Central memory CD8-positive, alpha-beta T cell (primary cell): ENCODE measurements around the gene GDI1.

Source experiments
- ATAC-seq: fragments of 150-1000 bp; cut with Tn5 transposase; replicated peaks from 2 replicates; pipeline ENCODE4 v1.10.0; 2022; ENCODE audit warnings: mild to moderate bottlenecking, moderate FRiP score, moderate number of reproducible peaks; ENCODE audit not compliant: poor library complexity, severe bottlenecking; ENCODE audit errors: extremely low read depth
- DNase-seq, 2 donors: peaks; one replicate each; pipeline ENCODE4 v3.0.0; 2021; ENCODE audit warnings: low spot score in 2 of 2
- H3K27ac Mint-ChIP-seq: one replicate; pipeline ENCODE4 v1.8.0; 2022; ENCODE audit warnings: low read depth, mild to moderate bottlenecking, moderate library complexity, mixed read lengths
- H3K27me3 Mint-ChIP-seq: one replicate; pipeline ENCODE4 v1.8.0; 2022; ENCODE audit warnings: mixed read lengths
- H3K36me3 Mint-ChIP-seq: one replicate; pipeline ENCODE4 v1.8.0; 2022; ENCODE audit warnings: mild to moderate bottlenecking, moderate library complexity, mixed read lengths; ENCODE audit not compliant: insufficient read depth
- H3K4me1 Mint-ChIP-seq: one replicate; pipeline ENCODE4 v1.8.0; 2022; ENCODE audit warnings: mixed read lengths
- H3K4me3 Mint-ChIP-seq: one replicate; pipeline ENCODE4 v1.8.0; 2022; ENCODE audit warnings: mild to moderate bottlenecking, moderate library complexity, mixed read lengths
- H3K9me3 Mint-ChIP-seq: one replicate; pipeline ENCODE4 v1.8.0; 2022; ENCODE audit warnings: mixed read lengths

The GDI1 gene

DNA sequence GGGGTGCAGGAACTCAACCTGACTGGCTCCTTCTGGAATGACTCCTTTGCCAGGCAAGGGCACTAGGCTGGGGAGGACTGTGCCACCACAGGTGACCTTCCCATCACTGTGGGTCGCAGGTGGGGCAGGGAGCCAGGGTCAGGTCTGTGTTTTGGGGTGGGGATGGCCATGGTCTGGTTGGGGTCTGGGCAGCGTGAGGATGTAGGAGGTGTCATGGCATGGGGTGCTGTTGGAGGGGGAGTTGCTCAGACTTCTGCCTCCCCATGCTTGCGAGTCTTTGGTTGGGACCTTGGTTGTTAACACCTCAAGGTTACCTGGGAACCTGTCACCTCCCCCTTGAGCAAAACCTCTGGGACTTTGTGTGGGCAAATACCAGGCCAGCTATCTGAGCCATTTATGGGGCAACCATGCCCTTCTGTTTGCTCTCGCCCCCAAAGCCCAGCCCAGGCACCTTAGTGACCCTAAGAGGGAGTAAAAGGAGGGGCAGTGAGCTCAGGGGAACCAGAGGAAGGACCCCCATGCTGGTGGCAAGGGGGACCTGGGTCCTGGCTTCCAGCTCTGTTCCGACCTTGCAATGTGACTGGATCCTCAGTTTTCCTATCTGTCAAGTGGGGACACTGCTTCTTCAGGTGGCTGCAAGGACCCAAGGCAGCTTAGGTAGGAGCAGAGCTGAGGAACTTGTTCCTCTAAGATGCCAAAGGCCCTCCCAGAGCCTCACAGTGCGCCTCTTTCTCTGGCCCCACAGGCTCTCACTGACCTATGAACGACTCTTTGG lies 2.4 kb upstream of the GDI1 start:
- peaks cover 22% of the 10 kb centered on the region for H3K36me3 Mint-ChIP-seq

DNA sequence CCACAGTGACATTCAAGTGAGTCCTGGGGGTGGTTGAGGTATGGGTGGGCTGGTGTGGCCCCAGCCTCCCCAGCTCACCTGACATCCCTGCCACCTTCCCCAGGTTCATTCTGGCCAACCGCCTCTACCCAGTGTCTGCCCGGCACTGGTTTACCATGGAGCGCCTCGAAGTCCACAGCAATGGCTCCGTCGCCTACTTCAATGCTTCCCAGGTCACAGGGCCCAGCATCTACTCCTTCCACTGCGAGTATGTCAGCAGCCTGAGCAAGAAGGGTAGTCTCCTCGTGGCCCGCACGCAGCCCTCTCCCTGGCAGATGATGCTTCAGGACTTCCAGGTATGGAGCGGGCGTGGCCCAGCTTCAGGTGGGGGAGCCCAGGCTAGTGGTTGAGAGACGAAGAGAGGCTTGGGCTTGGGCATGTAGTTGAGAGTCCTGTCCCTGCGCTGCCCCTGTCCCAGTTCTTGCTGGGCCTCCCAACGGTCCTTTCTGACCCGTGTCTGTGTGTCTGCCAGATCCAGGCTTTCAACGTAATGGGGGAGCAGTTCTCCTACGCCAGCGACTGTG lies 1.7 kb upstream of the GDI1 start:
- no peak overlapping the region for H3K4me3 Mint-ChIP-seq
- no peak overlapping the region for H3K27ac Mint-ChIP-seq
- peaks cover 22% of the 10 kb centered on the region for H3K36me3 Mint-ChIP-seq
- ATAC-seq (no peak), DNase-seq (no peak)
- H3K27me3 Mint-ChIP-seq: no peaks in the 10 kb centered on the region
- no peaks in the 10 kb centered on the region for H3K9me3 Mint-ChIP-seq
- peaks cover 29% of the 10 kb centered on the region for H3K4me1 Mint-ChIP-seq

More for the DNA sequence above, 2.4 kb upstream of the GDI1 start:
- no peaks in the 10 kb centered on the region for H3K9me3 Mint-ChIP-seq
- no peak overlapping the region for H3K4me3 Mint-ChIP-seq
- H3K27ac Mint-ChIP-seq: no peak overlapping the region
- H3K4me1 Mint-ChIP-seq: peaks cover 34% of the 10 kb centered on the region
- no peak for DNase-seq
- H3K27me3 Mint-ChIP-seq: no peaks in the 10 kb centered on the region
- no peak for ATAC-seq

GRCh38 chrX:154436374-154436982 lies 476 bp upstream of the GDI1 start:
- H3K27ac Mint-ChIP-seq: peak overlapping the region; percentile 86
- peak overlapping the region; percentile 83 for H3K4me3 Mint-ChIP-seq
- peaks cover 24% of the 10 kb centered on the region for H3K36me3 Mint-ChIP-seq
- H3K9me3 Mint-ChIP-seq: no peaks in the 10 kb centered on the region
- no peaks in the 10 kb centered on the region for H3K27me3 Mint-ChIP-seq
- peaks cover 20% of the 10 kb centered on the region for H3K4me1 Mint-ChIP-seq
- peak; percentile 47 for ATAC-seq
- DNase-seq: peak in 1 of 2 donors; percentile 21

GRCh38 chrX:154437971-154438893 lies 1.3 kb downstream of the GDI1 start:
- Mint-ChIP-seq H3K4me3 (peak overlapping the region; percentile 83), H3K27me3 (no peaks in the 10 kb centered on the region), H3K4me1 (peaks cover 18% of the 10 kb centered on the region), H3K36me3 (peaks cover 24% of the 10 kb centered on the region), H3K27ac (peak overlapping the region; percentile 86), H3K9me3 (no peaks in the 10 kb centered on the region)
- no peak for ATAC-seq
- DNase-seq: no peak

DNA sequence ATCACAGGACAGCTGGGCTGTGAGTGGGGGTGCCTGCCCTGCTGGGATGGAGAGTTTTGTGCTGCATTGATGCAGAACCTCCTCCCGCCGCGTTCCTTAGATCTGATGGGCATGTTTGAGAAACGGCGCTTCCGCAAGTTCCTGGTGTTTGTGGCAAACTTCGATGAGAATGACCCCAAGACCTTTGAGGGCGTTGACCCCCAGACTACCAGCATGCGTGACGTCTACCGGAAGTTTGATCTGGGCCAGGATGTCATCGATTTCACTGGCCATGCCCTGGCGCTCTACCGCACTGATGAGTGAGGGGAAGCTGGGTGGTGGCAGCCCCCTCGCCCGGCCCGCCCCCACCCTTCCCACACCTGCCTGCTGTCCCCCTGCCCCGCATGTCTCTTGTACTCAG lies 2.9 kb downstream of the GDI1 start:
- no peak for DNase-seq
- Mint-ChIP-seq H3K4me1 (peaks cover 21% of the 10 kb centered on the region), H3K4me3 (no peak overlapping the region), H3K27ac (no peak overlapping the region), H3K27me3 (no peaks in the 10 kb centered on the region), H3K9me3 (no peaks in the 10 kb centered on the region), H3K36me3 (peaks cover 24% of the 10 kb centered on the region)
- no peak for ATAC-seq

DNA sequence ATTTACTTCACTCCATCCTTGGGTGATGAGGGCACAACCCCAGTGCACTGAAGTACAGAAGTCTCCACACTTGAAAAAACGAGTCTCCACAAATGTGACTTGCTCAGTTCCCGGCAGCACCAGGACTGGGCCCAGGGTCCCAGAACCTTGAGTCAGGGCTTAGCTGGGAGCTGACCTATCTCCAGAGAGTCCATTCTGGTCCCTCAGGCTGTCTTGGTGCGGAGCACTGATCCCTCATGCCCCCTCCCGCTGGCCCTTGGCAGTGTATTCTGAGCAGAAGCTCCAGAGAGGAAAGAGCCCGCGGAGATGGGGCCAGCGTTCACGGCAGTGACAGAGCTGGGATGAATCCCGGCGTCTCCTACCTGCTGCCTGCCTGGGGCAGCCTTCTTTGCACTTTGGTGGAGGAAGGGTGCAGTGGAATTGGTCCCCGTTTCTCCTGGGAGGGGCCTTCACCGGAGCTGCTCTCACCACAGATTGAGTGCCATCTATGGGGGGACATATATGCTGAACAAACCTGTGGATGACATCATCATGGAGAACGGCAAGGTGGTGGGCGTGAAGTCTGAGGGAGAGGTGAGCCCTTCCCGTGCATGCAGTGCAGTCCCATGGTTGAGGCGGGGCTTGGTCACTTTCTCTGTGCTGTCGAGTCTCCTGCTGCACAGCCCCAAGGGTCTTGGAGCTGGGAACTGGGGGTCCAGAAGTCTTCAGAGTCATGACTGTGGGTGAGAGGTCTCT lies 3.8 kb downstream of the GDI1 start:
- Mint-ChIP-seq H3K27me3 (no peaks in the 10 kb centered on the region), H3K9me3 (no peaks in the 10 kb centered on the region), H3K36me3 (peaks cover 20% of the 10 kb centered on the region), H3K4me3 (no peak overlapping the region), H3K27ac (no peak overlapping the region), H3K4me1 (peaks cover 19% of the 10 kb centered on the region)
- DNase-seq (no peak), ATAC-seq (no peak)

GRCh38 chrX:154441564-154441963 lies 4.6 kb downstream of the GDI1 start:
- H3K27ac Mint-ChIP-seq: no peak overlapping the region
- H3K4me3 Mint-ChIP-seq: no peak overlapping the region
- no peaks in the 10 kb centered on the region for H3K9me3 Mint-ChIP-seq
- ATAC-seq (no peak), DNase-seq (no peak)
- H3K4me1 Mint-ChIP-seq: peaks cover 15% of the 10 kb centered on the region
- peaks cover 15% of the 10 kb centered on the region for H3K36me3 Mint-ChIP-seq
- no peaks in the 10 kb centered on the region for H3K27me3 Mint-ChIP-seq

- no peak overlapping the region for H3K27ac Mint-ChIP-seq
- H3K27me3 Mint-ChIP-seq: no peaks in the 10 kb centered on the region
- H3K36me3 Mint-ChIP-seq: peaks cover 15% of the 10 kb centered on the region
- ATAC-seq (no peak), DNase-seq (no peak)
- H3K4me3 Mint-ChIP-seq: no peak overlapping the region
- peaks cover 20% of the 10 kb centered on the region for H3K4me1 Mint-ChIP-seq
- no peaks in the 10 kb centered on the region for H3K9me3 Mint-ChIP-seq
Measured at GRCh38 chrX:154441984-154442707, 5.2 kb downstream of the GDI1 start.

- ATAC-seq: no peak
- H3K9me3 Mint-ChIP-seq: no peaks in the 10 kb centered on the region
- H3K4me1 Mint-ChIP-seq: peaks cover 16% of the 10 kb centered on the region
- H3K27me3 Mint-ChIP-seq: no peaks in the 10 kb centered on the region
- DNase-seq: no peak
- H3K36me3 Mint-ChIP-seq: peaks cover 12% of the 10 kb centered on the region
- H3K4me3 Mint-ChIP-seq: peak overlapping the region; percentile 79
- H3K27ac Mint-ChIP-seq: peak overlapping the region; percentile 78
Measured at GRCh38 chrX:154443479-154443910, 6.5 kb downstream of the GDI1 start.

GRCh38 chrX:154443992-154444754 lies 7.2 kb downstream of the GDI1 start, which contains the start of gene FAM50A:
FAM50A (plus strand) TSS chrX:154444141; CDS start chrX:154444236, 95 bp downstream.
- peaks cover 14% of the 10 kb centered on the region for H3K4me1 Mint-ChIP-seq
- ATAC-seq (peak; percentile 74), DNase-seq (peak; percentile 28 to 33)
- peaks cover 9% of the 10 kb centered on the region for H3K36me3 Mint-ChIP-seq
- peak within 1 kb of the TSS; percentile 78 for H3K27ac Mint-ChIP-seq
- peak within 1 kb of the TSS; percentile 79 for H3K4me3 Mint-ChIP-seq
- no peaks in the 10 kb centered on the region for H3K27me3 Mint-ChIP-seq
- H3K9me3 Mint-ChIP-seq: no peaks in the 10 kb centered on the region

GRCh38 chrX:154444755-154445246 lies 7.8 kb downstream of the GDI1 start:
- DNase-seq (no peak), ATAC-seq (no peak)
- Mint-ChIP-seq H3K27me3 (no peaks in the 10 kb centered on the region), H3K9me3 (no peaks in the 10 kb centered on the region), H3K27ac (no peak overlapping the region), H3K4me1 (peaks cover 14% of the 10 kb centered on the region), H3K36me3 (peaks cover 9% of the 10 kb centered on the region), H3K4me3 (no peak overlapping the region)
